ENCODE measurements around the gene RRAS2. TPM values are rescaled to one million over a fixed set of nuclear protein-coding genes. Genes with fewer than 3 reads are reported as not detected.
"Not testable (repeated sequence)": the region's sequence is repeated elsewhere in the genome, so short reads cannot be mapped to it uniquely, and the experiment has no call there.

RRAS2 gene
- 100 to 1,000 TPM in 1 of 4 donors, 10 to 100 TPM in 3; 44.0 to 110 (median 69.5) TPM for total RNA-seq

DNA sequence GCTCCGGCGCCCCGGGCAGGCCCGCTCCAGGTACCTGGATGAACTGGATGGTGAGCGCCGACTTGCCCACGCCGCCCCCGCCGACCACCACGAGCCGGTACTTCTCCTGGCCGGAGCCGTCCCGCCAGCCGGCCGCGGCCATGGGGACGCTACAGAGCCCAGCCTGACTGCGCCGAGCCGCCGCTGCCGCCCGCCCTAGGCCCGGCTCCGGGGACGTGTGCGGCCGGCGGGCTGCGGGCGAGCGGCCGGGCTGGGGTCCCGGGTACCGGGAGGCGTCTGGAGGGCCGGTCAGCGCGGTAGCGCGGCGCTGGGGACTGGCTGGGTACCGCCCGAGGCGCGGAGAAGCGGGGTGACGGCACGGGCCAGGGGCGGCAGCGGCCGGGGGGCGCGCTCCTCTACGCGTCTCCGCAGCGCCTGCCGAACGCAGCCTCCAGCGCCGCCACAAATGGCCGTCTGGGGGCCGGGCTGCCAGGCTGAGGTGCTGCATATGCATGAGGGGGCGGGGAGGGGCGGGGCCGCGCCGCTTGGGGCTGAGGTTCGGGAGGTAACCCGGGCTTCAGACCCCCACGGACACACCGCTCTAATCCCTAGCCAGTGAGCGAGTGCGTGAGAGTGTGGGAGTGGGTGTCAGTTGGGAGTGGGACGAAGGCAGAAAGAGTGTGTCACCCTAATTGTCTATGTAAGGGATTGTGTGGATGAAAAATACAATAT is at the start of gene RRAS2:
RRAS2 (minus strand) TSS at position 455 of the 711 bp plus-strand sequence; CDS start at position 142, 313 bp downstream.
- H3K9me3 ChIP-seq: no peaks in the 10 kb centered on the region
- 0% methylated on average over 3 to 4 of the region's 78 CpGs for WGBS, 2 donors (ENCODE audit: low coverage in 1 of 2)
- H3K36me3 ChIP-seq: no peaks in the 10 kb centered on the region
- TF ChIP-seq, protein P1, sequence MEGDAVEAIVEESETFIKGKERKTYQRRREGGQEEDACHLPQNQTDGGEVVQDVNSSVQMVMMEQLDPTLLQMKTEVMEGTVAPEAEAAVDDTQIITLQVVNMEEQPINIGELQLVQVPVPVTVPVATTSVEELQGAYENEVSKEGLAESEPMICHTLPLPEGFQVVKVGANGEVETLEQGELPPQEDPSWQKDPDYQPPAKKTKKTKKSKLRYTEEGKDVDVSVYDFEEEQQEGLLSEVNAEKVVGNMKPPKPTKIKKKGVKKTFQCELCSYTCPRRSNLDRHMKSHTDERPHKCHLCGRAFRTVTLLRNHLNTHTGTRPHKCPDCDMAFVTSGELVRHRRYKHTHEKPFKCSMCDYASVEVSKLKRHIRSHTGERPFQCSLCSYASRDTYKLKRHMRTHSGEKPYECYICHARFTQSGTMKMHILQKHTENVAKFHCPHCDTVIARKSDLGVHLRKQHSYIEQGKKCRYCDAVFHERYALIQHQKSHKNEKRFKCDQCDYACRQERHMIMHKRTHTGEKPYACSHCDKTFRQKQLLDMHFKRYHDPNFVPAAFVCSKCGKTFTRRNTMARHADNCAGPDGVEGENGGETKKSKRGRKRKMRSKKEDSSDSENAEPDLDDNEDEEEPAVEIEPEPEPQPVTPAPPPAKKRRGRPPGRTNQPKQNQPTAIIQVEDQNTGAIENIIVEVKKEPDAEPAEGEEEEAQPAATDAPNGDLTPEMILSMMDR (IDR thresholded peaks at IDR 0.05): peak in 3 of 4 experiments; percentile 13 to 32 (median 24)
- TF ChIP-seq POLR2A (IDR thresholded peaks at IDR 0.05) (peak; percentile 77 to 89), EP300 (IDR thresholded peaks at IDR 0.05) (no peak), POLR2AphosphoS5 (IDR thresholded peaks at IDR 0.05) (peak; percentile 88)
- H3K27ac ChIP-seq: peak within 1 kb of the TSS; percentile 44 to 90 (median 86)
- H3K27me3 ChIP-seq: no peaks in the 10 kb centered on the region
- H3K4me1 ChIP-seq: peaks cover 0 to 27% (median 0%) of the 10 kb centered on the region in 3 donors
- ATAC-seq: peak; percentile 88
- H3K4me3 ChIP-seq: peak within 1 kb of the TSS; percentile 54 to 96

DNA sequence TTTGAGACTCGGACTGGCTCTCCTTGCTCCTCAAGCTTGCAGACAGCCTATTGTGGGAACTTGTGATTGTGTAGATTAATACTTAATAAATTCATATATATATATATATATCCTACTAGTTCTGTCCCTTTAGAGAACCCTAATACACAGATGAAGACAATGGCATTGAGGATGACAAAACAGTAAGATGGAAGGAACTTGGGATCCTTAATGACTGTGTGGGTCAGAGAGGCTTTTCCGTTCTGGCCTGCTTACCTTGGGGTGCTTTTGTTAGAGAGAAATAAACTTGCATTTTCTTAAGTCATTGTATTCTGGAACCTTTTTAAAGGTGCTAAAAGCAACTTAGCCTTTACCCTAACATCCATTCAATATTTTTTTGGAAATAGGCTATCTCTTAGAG is 49.6 kb upstream of the RRAS2 start:
- TF ChIP-seq EP300 (IDR thresholded peaks at IDR 0.05) (no peak), POLR2AphosphoS5 (IDR thresholded peaks at IDR 0.05) (no peak), POLR2A (IDR thresholded peaks at IDR 0.05) (no peak)
- TF ChIP-seq, protein P1 (IDR thresholded peaks at IDR 0.05): no peak
- H3K4me1 ChIP-seq: peaks cover 0 to 20% (median 6%) of the 10 kb centered on the region in 3 donors
- no peaks in the 10 kb centered on the region for H3K36me3 ChIP-seq
- no peak overlapping the region for H3K27ac ChIP-seq
- H3K4me3 ChIP-seq: no peak overlapping the region
- 92 to 100% methylated on average over 1 to 2 of the region's 2 CpGs for WGBS, 2 donors (ENCODE audit: low coverage in 1 of 2)
- H3K9me3 ChIP-seq: no peaks in the 10 kb centered on the region
- H3K27me3 ChIP-seq: no peaks in the 10 kb centered on the region
- ATAC-seq: no peak

DNA sequence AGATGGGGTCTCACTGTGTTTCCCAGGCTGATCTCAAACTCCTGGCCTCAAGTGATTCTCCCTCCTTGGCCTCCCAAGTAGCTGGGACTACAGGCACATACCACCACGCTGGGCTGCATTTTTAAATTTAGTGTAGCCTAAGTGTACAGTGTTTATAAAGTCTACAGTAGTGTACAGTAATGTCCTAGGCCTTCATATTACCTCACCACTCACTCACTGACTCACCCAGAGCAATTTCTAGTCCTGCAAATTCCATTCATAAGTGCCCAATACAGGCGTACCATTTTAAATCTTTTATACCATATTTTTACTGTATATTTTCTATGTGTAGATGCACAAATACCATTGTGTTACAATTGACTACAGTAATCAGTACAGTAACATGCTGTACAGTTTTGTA is 47.1 kb upstream of the RRAS2 start:
- H3K4me1 ChIP-seq, H3K36me3 ChIP-seq, H3K9me3 ChIP-seq, H3K4me3 ChIP-seq, ATAC-seq, H3K27ac ChIP-seq, H3K27me3 ChIP-seq: not testable (repeated sequence)
- WGBS, 2 donors (ENCODE audit: low coverage in 1 of 2): 87 to 88% methylated on average over 2 of the region's 2 CpGs

DNA sequence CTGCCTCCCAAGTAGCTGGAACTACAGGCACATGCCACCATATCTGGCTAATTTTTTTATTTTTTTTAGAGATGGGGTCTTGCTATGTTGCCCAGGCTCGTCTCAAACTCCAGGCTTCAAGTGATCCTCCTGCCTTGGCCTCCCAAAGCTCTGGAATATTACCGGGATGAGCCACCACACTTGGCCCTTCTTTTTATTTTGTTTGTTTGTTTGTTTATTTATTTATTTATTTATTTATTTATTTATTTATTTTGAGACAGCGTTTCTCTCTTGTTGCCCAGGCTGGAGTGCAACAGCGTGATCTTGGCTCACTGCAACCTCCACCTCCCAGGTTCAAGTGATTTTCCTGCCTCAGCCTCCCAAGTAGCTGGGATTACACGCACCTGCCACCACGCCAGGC is 44.5 kb upstream of the RRAS2 start:
- not testable (repeated sequence) for ATAC-seq, H3K4me3 ChIP-seq, H3K27ac ChIP-seq, H3K36me3 ChIP-seq, H3K27me3 ChIP-seq, H3K4me1 ChIP-seq, H3K9me3 ChIP-seq
- 100% methylated on average over 4 to 6 of the region's 6 CpGs for WGBS, 2 donors (ENCODE audit: low coverage in 1 of 2)

DNA sequence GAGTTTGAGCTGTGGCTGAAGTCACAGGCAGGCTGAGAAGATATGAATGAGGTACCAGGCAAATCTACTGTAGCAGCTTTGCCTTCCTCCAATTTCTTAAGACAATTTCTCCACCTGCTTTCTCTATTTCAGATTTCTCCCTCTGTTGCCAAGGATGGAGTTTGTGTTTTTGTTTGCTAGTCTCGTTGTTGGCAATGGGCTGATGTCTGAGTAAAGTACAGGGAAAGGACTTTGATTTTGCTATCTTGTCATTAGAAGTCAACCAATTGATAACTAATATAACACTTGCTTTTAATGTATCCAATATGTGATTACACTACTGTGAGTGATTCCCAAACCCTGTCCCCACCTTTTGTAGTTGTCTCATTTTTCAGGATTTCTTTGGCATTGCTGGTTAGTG is 40.1 kb upstream of the RRAS2 start:
- H3K4me3 ChIP-seq: no peak overlapping the region
- H3K27ac ChIP-seq: no peak overlapping the region
- 50 to 71% methylated on average over 1 of the region's 1 CpG for WGBS, 2 donors (ENCODE audit: low coverage in 1 of 2)
- H3K4me1 ChIP-seq: no peaks in the 10 kb centered on the region
- no peak for ATAC-seq
- TF ChIP-seq, protein P1 (IDR thresholded peaks at IDR 0.05): no peak
- TF ChIP-seq EP300 (IDR thresholded peaks at IDR 0.05): no peak
- TF ChIP-seq POLR2AphosphoS5 (IDR thresholded peaks at IDR 0.05): no peak
- TF ChIP-seq POLR2A (IDR thresholded peaks at IDR 0.05): no peak
- H3K9me3 ChIP-seq: no peaks in the 10 kb centered on the region
- H3K27me3 ChIP-seq: no peaks in the 10 kb centered on the region
- no peaks in the 10 kb centered on the region for H3K36me3 ChIP-seq

DNA sequence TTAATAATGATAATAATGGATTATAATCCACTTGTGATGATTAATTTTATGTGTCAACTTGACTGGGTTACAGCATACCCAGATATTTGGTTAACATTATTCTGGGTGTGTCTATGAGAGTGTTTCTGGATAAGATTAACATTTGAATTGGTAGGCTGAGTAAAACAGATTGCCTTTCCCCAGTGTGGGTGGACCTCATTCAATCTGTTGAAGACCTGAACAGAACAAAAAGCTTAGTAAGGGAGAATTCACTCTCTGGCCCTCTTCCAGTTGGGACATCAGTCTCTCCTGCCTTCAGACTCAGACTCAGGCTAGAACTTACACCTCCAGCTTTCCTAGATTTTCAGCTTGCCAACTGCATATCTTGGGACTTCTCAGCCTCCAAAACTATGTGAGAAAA is 37.3 kb upstream of the RRAS2 start:
- TF ChIP-seq POLR2AphosphoS5 (IDR thresholded peaks at IDR 0.05) (no peak), EP300 (IDR thresholded peaks at IDR 0.05) (no peak), POLR2A (IDR thresholded peaks at IDR 0.05) (no peak)
- TF ChIP-seq, protein P1 (IDR thresholded peaks at IDR 0.05): no peak
- Histone ChIP-seq H3K27ac (no peak overlapping the region), H3K36me3 (no peaks in the 10 kb centered on the region), H3K9me3 (no peaks in the 10 kb centered on the region), H3K4me3 (no peak overlapping the region), H3K4me1 (no peaks in the 10 kb centered on the region), H3K27me3 (no peaks in the 10 kb centered on the region)
- ATAC-seq: no peak

Measured in gastroesophageal sphincter (tissue), 4 donors.